Activated naive CD4-positive, alpha-beta T cell (primary cell): Measurements from ENCODE around the gene C2orf81.
"Not testable (repeated sequence)": the region's sequence is repeated elsewhere in the genome, so short reads cannot be mapped to it uniquely, and the experiment has no call there.

ENCODE experiments used
- DNase-seq, 4 experiments: peaks; one replicate each; lab custom pipeline; 2025; lab: John Stamatoyannopoulos, UW

The C2orf81 gene

GRCh38 chr2:74421221-74421870 lies at the start of gene C2orf81, which contains the start of gene WDR54:
Gene C2orf81 (minus strand): TSS chr2:74421619. CDS start chr2:74421560, 59 bp downstream.
Gene WDR54 (plus strand): TSS chr2:74421730. CDS start chr2:74422154, 424 bp downstream.
- peak; percentile 75 to 96 (median 86) for DNase-seq

GRCh38 chr2:74470742-74471141 lies 49.3 kb upstream of the C2orf81 start:
- DNase-seq = not testable (repeated sequence)

GRCh38 chr2:74464406-74464805 lies 43.0 kb upstream of the C2orf81 start:
- no peak for DNase-seq

GRCh38 chr2:74462786-74463105 lies 41.3 kb upstream of the C2orf81 start:
- DNase-seq = no peak

- DNase-seq = no peak
These were observed 40.8 kb upstream of the C2orf81 start for GRCh38 chr2:74462054-74462785.

GRCh38 chr2:74461187-74462053 lies 40.0 kb upstream of the C2orf81 start:
- no peak for DNase-seq

GRCh38 chr2:74460187-74460586 lies 38.8 kb upstream of the C2orf81 start:
- not testable (repeated sequence) for DNase-seq

- not testable (repeated sequence) for DNase-seq
These were observed 38.2 kb upstream of the C2orf81 start for GRCh38 chr2:74459503-74460118.

GRCh38 chr2:74458938-74459363 lies 37.5 kb upstream of the C2orf81 start:
- no peak for DNase-seq

GRCh38 chr2:74458132-74458937 lies 36.9 kb upstream of the C2orf81 start, which contains the start of gene WBP1:
Gene WBP1 (plus strand): TSS chr2:74458438. CDS start chr2:74458603, 165 bp downstream.
- peak; percentile 90 to 96 (median 95) for DNase-seq

- peak; percentile 49 to 77 (median 68) for DNase-seq
These were observed 36.2 kb upstream of the C2orf81 start for GRCh38 chr2:74457549-74458131.

- DNase-seq = no peak
These were observed 35.7 kb upstream of the C2orf81 start for GRCh38 chr2:74457129-74457548.

- DNase-seq = peak; percentile 91 to 94 (median 92)
These were observed 33.5 kb upstream of the C2orf81 start, which contains the start of gene INO80B for GRCh38 chr2:74454654-74455511. Gene INO80B (plus strand): TSS chr2:74455087. CDS start chr2:74455117, 30 bp downstream.

GRCh38 chr2:74450570-74451190 lies 29.3 kb upstream of the C2orf81 start:
- DNase-seq = no peak

- no peak for DNase-seq
These were observed 27.4 kb upstream of the C2orf81 start for GRCh38 chr2:74448771-74449170.

- DNase-seq = no peak
These were observed 26.0 kb upstream of the C2orf81 start for GRCh38 chr2:74447230-74447999.

GRCh38 chr2:74444498-74445318 lies 23.3 kb upstream of the C2orf81 start:
- no peak for DNase-seq
